G401 (cell line): ENCODE data around the gene HOXD13. TPM values are rescaled to one million over a fixed set of nuclear protein-coding genes. Genes with fewer than 3 reads are reported as not detected.

Experiments used
- DNase-seq: peaks from one replicate; pipeline ENCODE4 v3.0.0-alpha.2; 2015; ENCODE audit warnings: low spot score
- in situ Hi-C: cut with HindIII; loops from 2 replicates; pipeline ENCODE4 v1.10.0; 2016; ENCODE audit warnings: low sequenced_read_pairs, mixed read lengths
- total RNA-seq: library from RNA; depleted of rRNA; stranded (reverse); fragments of >200 nt; shearing (Covaris generic); gene quantifications from 2 replicates; pipeline ENCODE4 v1.2.3, GENCODE V29; 2014; rRNA removed

The HOXD13 gene
- total RNA-seq = 0.43 TPM in 1 of 2 replicates, not detected in the other

DNA sequence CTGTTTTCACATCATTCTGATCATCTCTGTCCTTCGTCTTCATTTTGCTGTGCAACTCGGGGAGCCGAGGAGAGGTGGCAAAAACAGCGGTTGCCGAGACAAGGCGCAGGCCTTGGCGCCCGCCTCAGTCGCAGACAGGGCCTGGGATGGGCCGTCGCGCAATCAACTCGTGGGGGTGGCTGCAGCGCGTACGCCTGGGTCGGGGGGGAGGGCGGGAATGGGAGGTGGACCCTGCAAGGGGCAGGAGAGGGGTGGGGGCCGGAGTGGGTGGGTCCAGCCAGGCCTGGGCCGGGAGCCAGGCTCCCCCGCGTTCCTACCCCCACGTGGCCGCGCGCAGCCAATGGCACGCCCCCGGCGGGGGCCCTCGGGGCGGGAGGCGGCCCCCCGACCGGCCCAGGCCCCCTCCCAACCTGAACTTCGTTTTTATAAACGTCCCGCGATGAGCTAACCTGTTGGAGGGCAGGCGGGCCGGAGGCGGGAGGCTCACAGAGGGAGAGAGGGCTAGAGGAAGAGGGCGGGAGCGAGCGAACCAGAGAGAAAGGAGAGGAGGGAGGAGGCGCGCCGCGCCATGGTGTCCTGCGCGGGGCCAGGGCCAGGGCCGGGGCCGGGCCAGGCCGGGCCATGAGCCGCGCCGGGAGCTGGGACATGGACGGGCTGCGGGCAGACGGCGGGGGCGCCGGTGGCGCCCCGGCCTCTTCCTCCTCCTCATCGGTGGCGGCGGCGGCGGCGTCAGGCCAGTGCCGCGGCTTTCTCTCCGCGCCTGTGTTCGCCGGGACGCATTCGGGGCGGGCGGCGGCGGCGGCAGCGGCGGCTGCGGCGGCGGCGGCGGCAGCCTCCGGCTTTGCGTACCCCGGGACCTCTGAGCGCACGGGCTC is at the start of gene HOXD13:
Gene HOXD13, plus strand, starts transcription at position 452 of the 875 bp plus-strand sequence. Its CDS starts 170 bp downstream, at position 622.
- in situ Hi-C loops = no loop called here

DNA sequence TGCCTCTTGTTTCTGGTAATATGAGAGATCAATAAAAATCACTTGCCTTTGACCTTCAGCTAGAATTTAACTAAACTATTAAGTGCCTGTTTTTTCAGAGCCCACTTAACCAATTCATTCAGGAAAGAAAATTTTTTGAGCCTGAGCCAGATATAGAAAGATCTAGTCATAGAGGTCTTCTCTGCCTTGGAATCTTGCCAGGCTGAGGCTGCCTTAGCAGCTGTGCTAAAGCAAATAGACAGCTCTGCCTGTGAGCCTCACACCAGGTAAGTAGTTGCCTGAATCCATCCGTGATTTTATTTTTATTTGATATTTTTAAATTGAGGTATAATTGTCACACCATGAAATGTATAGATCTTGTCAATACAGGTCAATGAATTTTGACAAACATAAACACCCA is 36.1 kb upstream of the HOXD13 start:
- in situ Hi-C loops = no loop called here

More for the DNA sequence above, at the start of gene HOXD13:
- DNase-seq = no peak

DNA sequence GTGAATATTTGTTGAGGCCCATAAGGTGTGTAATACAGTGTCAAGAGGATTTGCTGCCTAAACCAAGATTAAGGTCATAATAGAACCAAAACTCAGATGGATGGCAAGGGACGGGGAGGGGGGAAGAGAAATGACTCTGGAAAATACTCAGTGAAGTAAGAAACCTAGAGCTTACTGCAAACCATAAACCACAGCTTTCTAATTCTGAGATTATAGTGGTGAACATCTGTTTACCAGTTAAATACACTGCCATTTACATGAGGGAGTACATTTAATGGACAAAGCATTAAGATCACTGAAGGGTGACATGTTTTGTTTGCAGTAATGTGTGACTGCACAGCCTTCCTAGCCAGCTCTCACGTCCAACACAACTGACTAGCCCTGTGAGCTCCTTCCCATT is 28.6 kb upstream of the HOXD13 start:
- no peak for DNase-seq
- in situ Hi-C loops = no loop called here

More for the DNA sequence above, 36.1 kb upstream of the HOXD13 start:
- no peak for DNase-seq

DNA sequence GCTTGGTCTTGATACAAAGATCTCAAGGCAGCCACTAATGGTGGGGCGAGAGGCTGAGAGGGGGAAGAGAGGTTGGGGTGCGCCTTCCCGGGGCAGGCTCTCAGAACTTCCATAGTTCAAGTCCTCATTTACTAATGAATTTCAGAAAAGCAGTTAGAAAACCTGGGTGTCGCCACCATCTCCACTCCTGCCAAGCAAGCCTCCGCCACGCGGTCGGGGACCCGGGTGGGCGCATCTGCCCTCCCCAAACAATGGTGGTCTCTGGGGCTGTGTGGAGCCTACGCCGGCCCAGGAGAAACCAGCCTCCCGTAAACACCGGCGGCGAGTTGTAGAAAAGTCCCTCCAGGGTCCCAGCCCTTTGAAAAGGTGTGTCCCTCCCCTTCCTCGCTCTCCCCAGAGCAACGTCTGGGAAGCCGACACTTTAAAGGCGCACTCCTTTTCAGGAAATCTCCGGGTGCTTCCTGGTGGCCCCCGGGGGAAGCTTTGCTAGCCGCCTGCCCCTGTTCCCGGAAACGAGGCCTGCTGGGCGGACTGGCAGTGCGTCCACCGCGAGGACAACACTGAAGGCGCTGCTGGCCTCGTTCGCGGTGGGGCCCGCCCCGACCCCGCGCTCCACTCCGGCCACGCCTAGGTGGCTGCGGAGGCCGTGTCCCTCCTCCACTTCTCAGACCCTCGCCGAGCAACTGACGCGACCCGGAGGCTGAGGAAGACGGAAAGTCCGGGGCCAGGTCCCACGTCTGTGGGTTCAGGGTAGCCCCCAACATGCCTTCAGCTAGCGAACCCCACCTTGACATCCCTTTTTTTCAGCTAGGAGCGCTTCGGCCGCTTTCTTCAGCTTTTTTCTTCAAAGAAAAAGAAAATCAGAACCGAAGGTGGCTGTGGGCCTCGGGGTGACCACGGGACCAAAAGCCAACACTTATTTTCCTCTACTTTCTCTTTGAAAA is 25.6 kb upstream of the HOXD13 start:
- in situ Hi-C loops = no loop called here
- no peak for DNase-seq

DNA sequence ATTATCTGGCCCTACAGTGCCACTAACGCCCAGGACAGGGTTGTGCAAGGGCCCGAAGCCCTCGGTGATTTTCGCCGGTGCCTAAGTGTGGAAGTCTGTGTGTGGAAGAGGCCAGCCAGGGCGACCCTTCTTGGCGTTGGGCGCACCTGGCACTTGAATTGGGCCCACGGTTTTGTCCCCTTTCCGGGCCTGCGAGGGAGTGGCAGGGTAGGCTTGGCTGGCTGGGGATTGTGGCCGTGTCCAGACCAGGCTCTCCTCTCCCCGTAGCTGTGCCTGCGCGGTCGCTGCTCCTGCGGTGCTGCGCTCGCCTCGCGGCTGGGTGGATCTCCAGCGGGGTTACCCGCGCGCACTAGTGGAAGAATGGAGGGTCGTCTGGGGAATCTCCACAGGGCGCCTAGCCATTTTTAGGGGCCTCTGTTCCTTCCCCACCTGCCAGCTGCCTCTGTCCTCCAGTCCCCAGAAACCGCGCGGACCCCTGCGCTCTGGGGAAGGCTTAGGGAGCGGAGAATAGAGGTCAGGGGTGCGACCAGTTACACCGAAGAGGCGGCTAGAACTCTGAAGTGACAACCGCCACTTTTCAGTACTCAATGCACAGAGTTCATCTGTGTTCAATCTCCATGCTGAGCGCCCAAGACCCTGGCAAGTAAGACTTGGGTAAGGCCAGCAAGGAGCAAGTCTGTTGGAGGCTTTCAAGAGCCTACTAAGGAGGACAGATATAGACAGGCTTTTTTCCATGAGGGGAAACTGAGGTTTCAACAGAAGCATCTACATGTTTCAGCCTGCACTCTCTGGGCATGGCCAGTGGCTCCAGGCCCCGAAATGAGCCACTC is 24.7 kb upstream of the HOXD13 start:
- in situ Hi-C loops = no loop called here
- DNase-seq = no peak

DNA sequence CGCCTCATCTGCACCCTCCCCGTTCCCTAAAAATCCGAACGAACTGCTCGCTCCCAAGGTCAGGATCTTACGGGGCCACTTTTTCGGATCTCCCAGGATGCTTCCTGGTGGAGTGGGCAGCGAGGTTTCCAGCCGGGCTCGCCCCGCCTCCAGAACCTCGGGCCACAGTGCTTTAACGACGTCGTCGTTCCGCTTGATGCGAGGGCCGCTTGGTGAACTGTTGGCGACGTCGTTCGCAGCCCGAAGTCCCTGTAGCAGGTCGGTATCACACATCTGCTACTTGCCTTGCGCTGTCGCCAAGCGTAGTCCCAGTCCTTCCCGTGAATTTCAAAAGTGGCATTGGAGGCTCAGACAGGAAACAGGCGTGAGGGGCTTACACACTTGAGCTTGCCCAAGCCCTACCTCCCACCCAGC is 24.1 kb upstream of the HOXD13 start:
- in situ Hi-C loops = no loop called here
- DNase-seq = no peak

DNA sequence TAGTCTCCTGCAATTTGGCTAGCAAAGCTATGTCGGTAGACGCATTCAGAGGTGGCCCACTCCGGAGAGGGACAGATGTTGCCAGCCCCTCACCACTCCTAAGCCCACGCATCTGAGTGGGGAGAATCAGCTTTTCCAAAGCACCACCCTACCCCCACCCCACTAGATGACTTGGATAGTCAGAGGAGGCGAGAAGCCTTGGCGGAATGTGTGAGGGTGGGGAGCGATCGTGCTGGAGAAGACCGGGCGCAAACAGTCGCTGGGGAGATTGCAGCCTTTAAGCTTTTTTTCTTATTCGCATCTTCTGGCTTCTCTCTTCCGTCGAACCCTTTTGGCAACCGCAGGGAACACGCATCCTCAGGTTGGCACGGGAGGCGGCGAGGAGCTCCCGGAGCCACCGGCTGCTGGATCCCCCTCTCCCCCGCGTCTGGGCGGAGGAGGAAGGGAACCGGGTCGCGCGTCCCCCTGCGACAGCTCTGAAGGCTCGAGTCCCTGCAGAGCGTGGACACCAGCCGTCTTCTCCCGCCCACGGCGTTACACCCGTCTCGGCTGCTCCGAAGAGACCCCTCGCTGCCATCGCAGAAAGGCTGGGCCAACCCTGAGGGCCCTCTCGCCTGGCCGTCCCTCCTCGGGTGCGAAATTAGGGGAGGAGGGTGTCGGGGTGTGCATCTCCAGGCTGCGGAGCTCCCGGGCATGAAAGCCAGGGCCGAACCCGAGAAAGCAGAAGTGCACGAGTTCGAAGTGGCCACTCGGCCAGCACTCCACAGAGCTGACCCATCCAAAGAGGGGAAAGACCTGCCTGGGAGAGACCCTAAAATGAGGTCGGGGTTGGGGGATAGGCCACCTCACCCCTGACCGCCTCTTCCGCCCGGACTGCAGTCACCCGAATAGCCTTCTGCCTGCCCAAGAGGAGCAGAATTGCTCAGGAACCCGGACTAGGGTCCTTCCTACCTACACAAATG is 20.9 kb upstream of the HOXD13 start:
- in situ Hi-C loops = no loop called here
- DNase-seq = no peak

DNA sequence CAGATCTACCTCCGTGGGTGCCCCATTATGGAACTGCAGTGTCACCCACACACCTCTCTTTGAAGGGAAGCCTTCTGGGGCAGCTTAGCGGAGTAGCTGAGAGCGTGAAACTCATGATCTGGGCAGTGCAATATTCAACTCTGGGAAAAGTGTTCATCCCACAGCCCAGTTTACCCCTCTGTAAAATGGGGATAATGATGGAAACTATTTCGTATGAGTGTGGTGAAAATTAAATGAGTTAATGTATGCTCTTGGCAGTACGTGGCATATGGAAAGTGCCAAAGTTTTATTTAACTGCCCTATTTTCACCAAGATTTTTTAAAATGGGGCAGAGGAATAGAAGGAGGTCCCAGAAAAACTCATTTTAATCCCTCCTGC is 20.2 kb upstream of the HOXD13 start:
- in situ Hi-C loops = no loop called here
- DNase-seq = no peak

DNA sequence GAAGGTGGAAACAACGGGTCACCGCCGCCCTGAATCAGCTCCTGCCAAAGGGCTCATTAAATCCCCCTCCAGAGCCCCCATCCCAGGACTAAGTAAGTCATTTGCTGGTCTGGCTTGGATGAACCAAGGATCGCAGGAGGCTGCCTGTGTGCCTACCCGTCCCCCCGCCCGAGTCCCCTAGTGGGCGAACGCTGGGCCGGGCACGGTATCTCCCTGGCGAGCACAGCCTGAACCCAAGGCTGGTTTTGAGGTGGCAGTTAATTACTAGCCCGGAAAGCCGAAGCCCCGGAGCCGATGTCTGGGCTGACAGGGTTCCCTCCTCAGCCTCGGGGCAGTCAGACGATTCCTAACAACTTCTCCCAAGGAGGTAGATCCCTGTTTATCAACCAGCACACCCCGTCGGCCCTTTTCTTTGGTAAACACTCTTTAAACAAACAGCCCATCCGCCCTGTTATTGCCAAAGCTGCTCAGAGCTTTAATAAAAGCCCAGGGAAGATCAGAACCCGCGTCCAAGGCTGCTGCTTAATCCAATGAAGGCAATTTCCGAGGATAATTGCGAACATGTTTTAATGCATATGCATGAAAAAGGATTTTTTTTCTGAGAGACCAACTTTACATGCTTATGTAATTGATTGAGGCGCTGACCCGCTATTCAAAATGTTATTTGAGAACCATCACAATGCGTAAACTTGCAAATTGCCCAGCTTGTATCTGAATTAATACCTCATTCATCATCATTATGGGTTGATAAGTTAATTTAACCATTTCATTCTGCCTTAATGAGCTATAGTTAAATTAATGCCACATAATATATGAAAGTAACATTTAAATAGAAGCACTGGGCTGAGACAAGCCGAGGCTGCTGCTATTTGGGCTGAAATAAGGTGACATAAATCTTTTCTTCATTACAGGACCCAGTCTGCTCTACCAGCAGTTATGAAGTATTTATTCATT is 19.3 kb upstream of the HOXD13 start:
- in situ Hi-C loops = no loop called here
- no peak for DNase-seq

DNA sequence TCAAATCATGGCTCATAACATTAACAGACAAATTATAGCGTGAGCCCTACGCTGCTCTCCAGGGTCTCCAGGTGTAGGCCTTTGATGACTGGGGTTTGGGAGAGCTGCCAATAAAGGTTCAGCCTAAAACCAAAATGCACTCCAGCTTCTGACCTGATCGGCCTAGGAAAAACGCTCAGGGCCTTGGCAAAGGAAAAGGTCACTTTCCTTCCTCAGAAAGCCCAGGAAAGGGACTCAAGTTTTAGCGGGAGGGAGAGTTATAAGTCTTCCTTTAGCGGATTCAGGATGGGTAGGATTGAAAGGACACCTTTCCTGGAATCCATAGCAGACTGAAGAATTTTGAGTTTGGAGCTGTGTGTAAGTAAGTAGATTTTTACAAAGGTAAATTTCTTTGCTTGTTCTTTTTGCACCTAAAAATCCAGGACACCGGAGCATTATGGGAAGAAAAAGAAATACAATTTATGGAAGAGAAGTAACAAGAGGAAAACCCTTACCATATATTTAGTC is 17.5 kb upstream of the HOXD13 start:
- in situ Hi-C loops = no loop called here
- DNase-seq = no peak

DNA sequence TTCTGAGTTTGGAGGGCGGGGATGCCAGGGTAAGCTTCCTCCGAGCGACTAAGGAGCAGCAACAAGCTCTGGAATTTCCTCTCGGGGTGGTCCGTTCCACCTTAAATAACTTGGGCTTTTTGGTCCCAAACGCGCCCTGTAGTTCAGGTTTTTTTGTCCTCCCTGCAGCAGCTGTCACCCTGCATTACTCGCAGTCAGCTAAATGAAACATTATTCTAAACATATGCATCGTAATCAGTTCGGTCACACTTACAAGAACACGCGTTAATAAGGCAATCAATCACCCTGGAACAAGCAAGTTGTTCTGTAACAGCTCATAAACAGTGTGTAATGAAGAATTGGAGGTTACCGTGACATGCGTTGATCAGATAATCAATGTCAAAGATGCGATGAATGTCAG is 17.0 kb upstream of the HOXD13 start:
- in situ Hi-C loops = no loop called here
- DNase-seq = no peak

DNA sequence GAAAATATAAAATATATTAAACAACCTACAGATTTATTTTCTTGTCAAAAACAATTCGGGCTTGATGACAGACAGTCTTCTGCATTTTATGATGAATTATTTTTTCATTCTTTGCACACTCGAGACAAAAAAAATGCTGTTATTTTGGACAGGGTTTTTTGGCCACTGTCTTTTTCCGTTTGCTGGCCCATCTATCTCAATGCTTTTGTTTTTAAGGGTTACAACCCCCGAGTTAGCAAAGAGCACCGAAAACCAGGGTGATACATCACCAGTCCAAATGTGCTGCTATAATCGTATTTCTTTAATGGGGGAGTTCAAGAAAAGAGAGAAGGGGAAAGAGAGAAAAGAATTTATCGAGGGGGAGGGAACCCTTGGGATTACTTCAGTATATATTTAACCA is 16.5 kb upstream of the HOXD13 start:
- in situ Hi-C loops = no loop called here
- no peak for DNase-seq

DNA sequence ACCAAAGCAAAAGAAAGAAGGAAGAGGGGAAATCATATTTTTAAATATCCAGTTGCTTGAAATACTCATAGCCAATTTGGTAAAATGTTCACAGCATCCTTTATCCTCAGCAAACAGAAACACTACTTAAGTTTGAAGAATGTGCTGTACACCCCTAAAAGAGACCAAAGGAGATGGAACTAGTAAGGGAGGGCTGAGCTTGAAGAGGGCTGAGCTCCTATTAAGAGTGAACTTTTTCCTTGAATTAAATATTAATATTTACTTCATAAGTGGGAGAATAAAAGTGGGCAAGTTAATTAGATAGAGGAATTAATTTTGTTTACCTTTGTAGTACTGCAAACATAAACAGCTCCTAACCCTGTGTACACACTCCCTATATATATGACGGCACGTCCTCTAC is 15.7 kb upstream of the HOXD13 start:
- in situ Hi-C loops = no loop called here
- no peak for DNase-seq

DNA sequence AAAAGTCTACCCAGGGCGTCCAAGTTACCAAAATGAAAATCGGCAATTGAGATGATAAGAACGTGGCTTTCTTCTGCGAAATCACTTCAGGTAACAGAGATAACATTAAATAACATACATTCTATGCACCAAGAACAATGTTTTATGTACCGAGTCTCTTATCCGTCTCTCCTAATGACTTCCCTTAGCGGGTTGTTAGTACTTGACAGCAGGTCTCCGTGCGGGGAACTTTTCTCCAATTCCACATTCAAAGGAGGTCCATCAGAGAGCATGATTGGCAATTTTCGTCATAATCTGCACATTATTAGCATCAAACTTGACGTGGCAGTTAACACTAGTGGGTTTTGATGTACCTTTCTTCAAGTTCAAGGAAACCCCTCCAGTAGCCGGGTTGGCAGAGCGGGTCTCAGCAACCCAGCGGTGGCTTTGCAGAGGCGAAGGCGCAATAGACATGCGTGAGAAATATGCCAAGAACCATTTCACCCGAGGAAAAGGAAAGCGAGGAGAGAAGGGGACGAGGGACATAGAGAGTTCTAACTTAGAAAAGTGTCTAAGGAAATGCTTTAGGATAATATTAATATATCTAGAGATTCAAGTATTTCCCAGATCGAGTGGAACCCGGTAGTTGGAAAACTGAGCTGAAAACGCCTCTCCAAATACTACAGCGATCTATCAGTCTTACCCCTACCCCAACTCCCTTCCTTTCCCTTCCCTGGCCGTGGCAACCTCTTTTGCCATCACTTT is 13.8 kb upstream of the HOXD13 start:
- in situ Hi-C loops = no loop called here
- no peak for DNase-seq

DNA sequence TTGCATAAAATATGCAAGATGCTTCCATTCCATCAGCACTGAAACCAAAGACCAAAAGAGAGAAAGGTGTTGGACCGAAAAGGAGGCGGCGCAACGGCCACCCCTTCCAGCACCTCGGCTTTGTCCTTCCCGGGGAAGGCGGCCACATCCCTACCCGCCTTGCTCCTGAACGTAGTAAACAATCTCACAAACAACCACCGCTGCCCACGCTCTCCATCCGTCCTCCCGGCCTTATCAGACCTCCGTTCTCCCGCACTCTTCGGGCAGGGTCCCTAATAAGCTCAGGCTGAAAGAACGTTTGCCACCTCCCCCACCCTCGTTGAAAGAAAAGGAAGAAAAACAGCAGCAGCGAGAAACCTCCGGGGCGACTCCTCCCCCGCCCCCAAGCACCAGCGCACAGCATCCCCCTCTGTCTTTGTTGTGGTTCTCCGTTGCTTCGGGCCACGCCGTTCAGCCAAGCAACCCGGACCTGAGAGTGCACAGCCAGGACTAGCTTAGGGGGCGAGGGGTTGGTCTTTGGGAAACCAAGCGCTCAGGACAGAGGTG is 13.2 kb upstream of the HOXD13 start:
- in situ Hi-C loops = no loop called here
- DNase-seq = no peak
